GM12878 (cell line): Measurements from ENCODE around the gene NRXN3. TPM values are rescaled to one million over a fixed set of nuclear protein-coding genes. Genes with fewer than 3 reads are reported as not detected.

Experiments
- ATAC-seq: fragments of 200-7000 bp; cut with Tn5 transposase; 3 replicates; pipeline ENCODE4 v1.9.1; 2020; ENCODE audit warnings: mild to moderate bottlenecking, moderate library complexity
- BruUV-seq: library from RNA; stranded (reverse); fragments of 400-500 nt; replicated peaks from 2 replicates; lab custom pipeline; 2021; lab: Mats Ljungman, UMichigan
- CTCF ChIA-PET: fragments of 300-600 bp; sonication (Branson Sonifier 250); formaldehyde crosslinking; extraction: SDS; loops from one replicate; lab custom pipeline; 2021; ENCODE audit warnings: inconsistent platforms; lab: Yijun Ruan, JAX
- POLR2A ChIA-PET: fragments of 350-600 bp; formaldehyde crosslinking; extraction: SDS; loops from one replicate; lab custom pipeline; 2021; ENCODE audit warnings: inconsistent platforms; lab: Charles Lee
- RAD21 ChIA-PET: fragments of 300-600 bp; sonication (Branson Sonifier 250); formaldehyde crosslinking; loops from one replicate; lab custom pipeline; 2023; ENCODE audit warnings: antibody characterized with exemption; ENCODE audit not compliant: unreplicated experiment; lab: Charles Lee
- SMC1A ChIA-PET: fragments of 300-600 bp; sonication (Branson Sonifier 250); formaldehyde crosslinking; loops from one replicate; lab custom pipeline; 2023; ENCODE audit not compliant: unreplicated experiment, uncharacterized antibody; lab: Charles Lee
- DNase-seq: peaks from one replicate; pipeline ENCODE4 v3.0.0-alpha.2; 2011; ENCODE audit warnings: low read depth, low spot score
- FAIRE-seq: peaks from 3 replicates; lab custom pipeline; 2011; peaks lifted over from hg19 to GRCh38; lab: Jason Lieb, UNC
- H2AFZ ChIP-seq: 2 replicates; pipeline ENCODE4 v1.6.0; 2011; ENCODE audit warnings: low read depth, low read length, control low read depth; ENCODE audit not compliant: control insufficient read depth
- H3K27ac ChIP-seq: 2 replicates; pipeline ENCODE4 v1.5.1; 2011; ENCODE audit warnings: control low read depth; ENCODE audit not compliant: control insufficient read depth, insufficient read depth
- H3K27me3 ChIP-seq, 2 experiments: replicated peaks in 1 of 2; 2 replicates each; pipeline versions ENCODE4 v1.6.0 to v1.6.1; 2011; ENCODE audit warnings: low read length in 1 of 2; ENCODE audit not compliant: control insufficient read depth in 2 of 2, insufficient read depth in 2 of 2
- H3K36me3 ChIP-seq, 2 experiments: 2 replicates each; pipeline ENCODE4 v1.5.1; 2011; ENCODE audit warnings: low read length in 1 of 2; ENCODE audit not compliant: control insufficient read depth in 2 of 2, insufficient read depth in 2 of 2
- H3K4me1 ChIP-seq: 2 replicates; pipeline ENCODE4 v1.6.1; 2011; ENCODE audit warnings: mild to moderate bottlenecking, low read length, moderate library complexity, mixed read lengths; ENCODE audit not compliant: control insufficient read depth, insufficient read depth
- H3K4me2 ChIP-seq: 2 replicates; pipeline ENCODE4 v1.6.0; 2011; ENCODE audit warnings: control low read depth; ENCODE audit not compliant: control insufficient read depth, insufficient read depth
- H3K4me3 ChIP-seq: fragments of 200-600 bp; sonication (generic); 2 replicates; pipeline ENCODE4 v1.5.1; 2016
- H3K79me2 ChIP-seq: 2 replicates; pipeline ENCODE4 v1.6.0; 2011; ENCODE audit warnings: low read length; ENCODE audit not compliant: control insufficient read depth, insufficient read depth
- H3K9ac ChIP-seq: 2 replicates; pipeline ENCODE4 v1.8.0; 2011; ENCODE audit warnings: low read length, control low read depth, mixed read lengths; ENCODE audit not compliant: control insufficient read depth, insufficient read depth
- H3K9me3 ChIP-seq: replicated peaks from 3 replicates; pipeline ENCODE4 v1.5.1; 2011; ENCODE audit warnings: mild to moderate bottlenecking, low read length; ENCODE audit not compliant: control insufficient read depth, insufficient read depth
- H4K20me1 ChIP-seq: 2 replicates; pipeline ENCODE4 v1.6.0; 2011; ENCODE audit not compliant: control insufficient read depth, insufficient read depth
- ATF3 ChIP-seq: IDR thresholded peaks from 2 replicates; pipeline ENCODE4 v1.6.1; 2011; ENCODE audit warnings: low read depth, mild to moderate bottlenecking, low read length, moderate library complexity, borderline replicate concordance; ENCODE audit errors: extremely low read depth
- BRCA1 ChIP-seq: IDR thresholded peaks from 2 replicates; pipeline ENCODE4 v1.6.1; 2011; ENCODE audit warnings: low read depth, low read length, improper control_type of control experiment
- KLF5 ChIP-seq: fragments of 450-650 bp; IDR thresholded peaks from 2 replicates; pipeline ENCODE4 v1.6.1; 2014; ENCODE audit warnings: mild to moderate bottlenecking; ENCODE audit not compliant: partially characterized antibody
- SUPT20H ChIP-seq: IDR thresholded peaks from 2 replicates; pipeline ENCODE4 v1.6.1; 2011; ENCODE audit warnings: low read depth, mild to moderate bottlenecking, low read length, moderate library complexity, borderline replicate concordance; ENCODE audit not compliant: control insufficient read depth
- ZBED1 ChIP-seq: IDR thresholded peaks from 2 replicates; pipeline ENCODE4 v1.6.1; 2016; ENCODE audit warnings: borderline replicate concordance
- ZBTB33 ChIP-seq: fragments of 450-650 bp; IDR thresholded peaks from 2 replicates; pipeline ENCODE4 v1.6.1; 2017; ENCODE audit warnings: mild to moderate bottlenecking
- ZNF687 ChIP-seq: fragments of 450-650 bp; IDR thresholded peaks from 2 replicates; pipeline ENCODE4 v1.6.1; 2017; ENCODE audit warnings: mild to moderate bottlenecking, moderate library complexity
- WGBS: methylation state at CpG from one replicate; pipeline ENCODE4 v1.1.6; 2016; ENCODE audit warnings: low lambda C conversion rate; ENCODE audit not compliant: insufficient replicate concordance, insufficient coverage; ENCODE audit errors: missing lambda C conversion rate; 5-methylcytosine and 5-hydroxymethylcytosine counted together
- in situ Hi-C: fragments of 300-500 bp; cut with MboI; formaldehyde crosslinking; loops from 9 replicates; pipeline ENCODE4 v1.14.3; 2018; ENCODE audit warnings: mixed read lengths
- intact Hi-C: fragments of 100-400 bp; cut with micrococcal nuclease; formaldehyde crosslinking; loops from one replicate; pipeline ENCODE4 v1.14.2; 2022; ENCODE audit not compliant: unreplicated experiment
- polyA plus RNA-seq, 11 experiments: library from polyadenylated mRNA; depleted of rRNA in 4 of 11; unstranded in 6 of 11; stranded (reverse) in 5 of 11; fragments of >200 nt; fragmentation: Nextera tagmentation in 4 of 11; fragmentation: Illumina TruSeq in 1 of 11; extraction: Ambion mirVana in 4 of 11; extraction: Trizol in 1 of 11; gene quantifications; 1 replicate in 1 of 11; 2 replicates in 10 of 11; pipeline versions ENCODE4 v1.2.1 to v1.2.3, GENCODE V29; 2011 to 2016; ENCODE audit warnings: inconsistent platforms in 2 of 11, missing spikeins in 2 of 11, low read depth in 1 of 11
- total RNA-seq, 4 experiments: library from RNA; depleted of rRNA in 3 of 4; stranded (reverse); fragments of >200 nt in 3 of 4; fragmentation: Illumina TruSeq in 1 of 4; extraction: Trizol in 1 of 4; gene quantifications; 2 replicates each; pipeline versions ENCODE4 v1.2.1 to v1.2.3, GENCODE V29; 2013 to 2021

Gene NRXN3
- total and polyA plus RNA-seq, 10 of the 15 experiments (the other 5 are each of a cell fraction or from before 2014, with no cell fraction given): 0.52 to 3.3 (median 1.4) TPM

GRCh38 chr14:78747813-78748212 lies 577.6 kb downstream of the NRXN3 start:
- FAIRE-seq: no peak
- no peaks in the 10 kb centered on the region for H3K9me3 ChIP-seq
- no peaks in the 10 kb centered on the region for H3K36me3 ChIP-seq
- ATAC-seq: no peak
- no peaks in the 10 kb centered on the region for H4K20me1 ChIP-seq
- no peak overlapping the region for H3K4me3 ChIP-seq
- TF ChIP-seq ZNF687 (no peak), ZBED1 (no peak), ZBTB33 (no peak), ATF3 (no peak), SUPT20H (no peak), BRCA1 (no peak), KLF5 (no peak)
- H3K27me3 ChIP-seq: no peaks in the 10 kb centered on the region
- no peak overlapping the region for H3K4me2 ChIP-seq
- no peaks in the 10 kb centered on the region for H3K79me2 ChIP-seq
- BruUV-seq: no TSS peak
- POLR2A ChIA-PET: no interaction called here
- intact Hi-C loops (no loop called here), in situ Hi-C loops (no loop called here)
- H3K9ac ChIP-seq: no peak overlapping the region
- DNase-seq: no peak
- no peaks in the 10 kb centered on the region; the same call in 1 of the 2 replicates for H3K4me1 ChIP-seq
- WGBS: 43% methylated on average over 2 of the region's 2 CpGs
- no peak overlapping the region for H2AFZ ChIP-seq
- RAD21 ChIA-PET: no interaction called here
- SMC1A ChIA-PET: no interaction called here
- CTCF ChIA-PET: no interaction called here
- H3K27ac ChIP-seq: no peak overlapping the region
